OCI-LY7 (cell line): ENCODE measurements around the gene METTL27. TPM values are rescaled to one million over a fixed set of nuclear protein-coding genes. Genes with fewer than 3 reads are reported as not detected.

Experiments
- BruUV-seq: library from RNA; stranded (reverse); fragments of 400-500 nt; replicated peaks from 2 replicates; lab custom pipeline; 2021; lab: Mats Ljungman, UMichigan
- CTCF ChIA-PET: fragments of 300-600 bp; sonication (Branson Sonifier 250); formaldehyde crosslinking; loops from one replicate; lab custom pipeline; 2022; ENCODE audit warnings: antibody characterized with exemption; ENCODE audit not compliant: unreplicated experiment; lab: Charles Lee
- POLR2A ChIA-PET: fragments of 300-600 bp; sonication (Branson Sonifier 250); formaldehyde crosslinking; loops from one replicate; lab custom pipeline; 2022; ENCODE audit warnings: antibody characterized with exemption; lab: Charles Lee
- DNase-seq: peaks from one replicate; pipeline ENCODE4 v3.0.0-alpha.2; 2015; ENCODE audit warnings: low spot score
- H2AFZ ChIP-seq: fragments of 200-600 bp; sonication (generic), shearing (Covaris generic); 2 replicates; pipeline ENCODE4 v1.6.1; 2014; ENCODE audit warnings: mild to moderate bottlenecking, antibody characterized with exemption, low read length, moderate library complexity
- H3K27ac ChIP-seq: fragments of 200-600 bp; sonication (generic); 2 replicates; pipeline ENCODE4 v1.5.1; 2014; ENCODE audit warnings: mixed run types, low read depth, mild to moderate bottlenecking, moderate library complexity, low read length, inconsistent platforms; ENCODE audit not compliant: poor library complexity, severe bottlenecking
- H3K36me3 ChIP-seq: fragments of 200-600 bp; sonication (generic); 2 replicates; pipeline ENCODE4 v1.6.1; 2014; ENCODE audit warnings: mild to moderate bottlenecking, antibody characterized with exemption, low read length, moderate library complexity, mixed read lengths; ENCODE audit not compliant: insufficient read depth
- H3K4me1 ChIP-seq: fragments of 200-600 bp; sonication (generic); 2 replicates; pipeline ENCODE4 v1.5.1; 2014; ENCODE audit warnings: mild to moderate bottlenecking, low read length; ENCODE audit not compliant: insufficient read depth, poor library complexity, severe bottlenecking
- H3K4me2 ChIP-seq: fragments of 200-600 bp; sonication (generic); 2 replicates; pipeline ENCODE4 v1.6.1; 2014; ENCODE audit warnings: mild to moderate bottlenecking, low read length
- H3K4me3 ChIP-seq: fragments of 200-600 bp; sonication (generic); 2 replicates; pipeline ENCODE4 v1.5.1; 2014; ENCODE audit warnings: mild to moderate bottlenecking, low read depth, low read length; ENCODE audit not compliant: poor library complexity, severe bottlenecking
- H3K79me2 ChIP-seq: fragments of 200-600 bp; sonication (generic); 2 replicates; pipeline ENCODE4 v1.6.1; 2016; ENCODE audit warnings: low read depth, mild to moderate bottlenecking, low read length, moderate library complexity, mixed read lengths; ENCODE audit not compliant: insufficient read depth
- H3K9me2 ChIP-seq: fragments of 200-600 bp; sonication (generic); 2 replicates; pipeline ENCODE4 v1.6.1; 2016; ENCODE audit warnings: mild to moderate bottlenecking, low read length, mixed read lengths; ENCODE audit not compliant: insufficient read depth
- H3K9me3 ChIP-seq: fragments of 200-600 bp; sonication (generic); 2 replicates; pipeline ENCODE4 v1.6.1; 2014; ENCODE audit warnings: mild to moderate bottlenecking, mixed run types, low read length, mixed read lengths
- H4K20me1 ChIP-seq: fragments of 200-600 bp; sonication (generic); 2 replicates; pipeline ENCODE4 v1.6.1; 2014; ENCODE audit warnings: mild to moderate bottlenecking, antibody characterized with exemption, low read length, moderate library complexity, mixed read lengths; ENCODE audit not compliant: insufficient read depth
- CTCF ChIP-seq: fragments of 200-600 bp; sonication (generic); conservative IDR thresholded peaks from 2 replicates; pipeline ENCODE4 v1.5.1; 2014; ENCODE audit warnings: mild to moderate bottlenecking, antibody characterized with exemption, low read length, moderate library complexity, mixed read lengths
- EZH2phosphoT487 ChIP-seq: fragments of 200-600 bp; sonication (generic); IDR thresholded peaks from 2 replicates; pipeline ENCODE4 v1.6.1; 2018; ENCODE audit warnings: low read depth, borderline replicate concordance, mild to moderate bottlenecking, mixed run types, antibody characterized with exemption, low read length, moderate library complexity, mixed read lengths
- intact Hi-C: fragments of 100-400 bp; cut with micrococcal nuclease; formaldehyde crosslinking; loops from one replicate; pipeline ENCODE4 v1.10.0; 2022; ENCODE audit not compliant: unreplicated experiment
- total RNA-seq, 2 experiments: library from RNA; depleted of rRNA in 1 of 2; stranded (reverse); fragments of >200 nt in 1 of 2; shearing (Covaris generic) in 1 of 2; gene quantifications; 2 replicates each; pipeline ENCODE4 v1.2.3, GENCODE V29; 2014 to 2022

The METTL27 gene
- total RNA-seq, 2 experiments from 2014 or later, result 0.92 to 2.1 TPM

- peak; percentile 44 for DNase-seq
- no peaks in the 10 kb centered on the region for H3K79me2 ChIP-seq
- no peaks in the 10 kb centered on the region for H3K36me3 ChIP-seq
- no peak for TF ChIP-seq EZH2phosphoT487
- TF ChIP-seq CTCF, result peak; percentile 75
- POLR2A ChIA-PET, result no interaction called here
- no peaks in the 10 kb centered on the region for H3K4me1 ChIP-seq
- CTCF ChIA-PET, result no interaction called here
- H3K4me3 ChIP-seq, result no peak overlapping the region
- no peaks in the 10 kb centered on the region for H3K9me3 ChIP-seq
- no peaks in the 10 kb centered on the region for H4K20me1 ChIP-seq
- no peak overlapping the region for H3K4me2 ChIP-seq
- no peak overlapping the region for H3K27ac ChIP-seq
- intact Hi-C loops, result loop anchor here (1.0 kb wide), 1 partner anchor 161 kb away; no protein-coding TSS in a partner anchor
- BruUV-seq, result no TSS peak
- no peaks in the 10 kb centered on the region for H3K9me2 ChIP-seq
- no peak overlapping the region for H2AFZ ChIP-seq
Observed at GRCh38 chr7:73865738-73866445, 23.6 kb upstream of the METTL27 start.

GRCh38 chr7:73864981-73865711, 22.8 kb upstream of the METTL27 start:
- no peaks in the 10 kb centered on the region for H3K9me2 ChIP-seq
- no peak overlapping the region for H3K27ac ChIP-seq
- ChIA-PET POLR2A (no interaction called here), CTCF (no interaction called here)
- no peaks in the 10 kb centered on the region for H3K9me3 ChIP-seq
- H3K4me1 ChIP-seq, result no peaks in the 10 kb centered on the region
- no peaks in the 10 kb centered on the region for H3K36me3 ChIP-seq
- no peak overlapping the region for H3K4me2 ChIP-seq
- no peaks in the 10 kb centered on the region for H4K20me1 ChIP-seq
- no peak for DNase-seq
- intact Hi-C loops, result no loop called here
- no peak overlapping the region for H2AFZ ChIP-seq
- no peak for TF ChIP-seq CTCF
- no peak for TF ChIP-seq EZH2phosphoT487
- no peaks in the 10 kb centered on the region for H3K79me2 ChIP-seq
- no TSS peak for BruUV-seq
- H3K4me3 ChIP-seq, result no peak overlapping the region

GRCh38 chr7:73861305-73861704, 19.0 kb upstream of the METTL27 start:
- Histone ChIP-seq H3K27ac (no peak overlapping the region), H4K20me1 (no peaks in the 10 kb centered on the region), H3K4me1 (no peaks in the 10 kb centered on the region), H3K4me3 (no peak overlapping the region), H3K9me2 (no peaks in the 10 kb centered on the region), H3K9me3 (no peaks in the 10 kb centered on the region), H3K4me2 (no peak overlapping the region), H3K79me2 (no peaks in the 10 kb centered on the region), H3K36me3 (no peaks in the 10 kb centered on the region), H2AFZ (no peak overlapping the region)
- TF ChIP-seq EZH2phosphoT487 (no peak), CTCF (no peak)
- no TSS peak for BruUV-seq
- intact Hi-C loops, result no loop called here
- DNase-seq, result no peak
- ChIA-PET CTCF (no interaction called here), POLR2A (no interaction called here)
